DOHH2 (cell line): ENCODE results near the gene BPI.

ENCODE experiments used
- EZH2phosphoT487 ChIP-seq: fragments of 200-600 bp; sonication (generic); IDR thresholded peaks from 2 replicates; pipeline ENCODE4 v1.6.1; 2017; ENCODE audit warnings: borderline replicate concordance, mild to moderate bottlenecking, antibody characterized with exemption, low read length, moderate library complexity, mixed read lengths
- TF ChIP-seq, protein P1 (sequence below): fragments of 200-600 bp; sonication (generic); IDR thresholded peaks from one replicate; pipeline ENCODE4 v1.5.1; 2014; ENCODE audit warnings: antibody characterized with exemption, mild to moderate bottlenecking, low read depth, low read length; ENCODE audit not compliant: poor library complexity, severe bottlenecking

- TF ChIP-seq, protein P1, sequence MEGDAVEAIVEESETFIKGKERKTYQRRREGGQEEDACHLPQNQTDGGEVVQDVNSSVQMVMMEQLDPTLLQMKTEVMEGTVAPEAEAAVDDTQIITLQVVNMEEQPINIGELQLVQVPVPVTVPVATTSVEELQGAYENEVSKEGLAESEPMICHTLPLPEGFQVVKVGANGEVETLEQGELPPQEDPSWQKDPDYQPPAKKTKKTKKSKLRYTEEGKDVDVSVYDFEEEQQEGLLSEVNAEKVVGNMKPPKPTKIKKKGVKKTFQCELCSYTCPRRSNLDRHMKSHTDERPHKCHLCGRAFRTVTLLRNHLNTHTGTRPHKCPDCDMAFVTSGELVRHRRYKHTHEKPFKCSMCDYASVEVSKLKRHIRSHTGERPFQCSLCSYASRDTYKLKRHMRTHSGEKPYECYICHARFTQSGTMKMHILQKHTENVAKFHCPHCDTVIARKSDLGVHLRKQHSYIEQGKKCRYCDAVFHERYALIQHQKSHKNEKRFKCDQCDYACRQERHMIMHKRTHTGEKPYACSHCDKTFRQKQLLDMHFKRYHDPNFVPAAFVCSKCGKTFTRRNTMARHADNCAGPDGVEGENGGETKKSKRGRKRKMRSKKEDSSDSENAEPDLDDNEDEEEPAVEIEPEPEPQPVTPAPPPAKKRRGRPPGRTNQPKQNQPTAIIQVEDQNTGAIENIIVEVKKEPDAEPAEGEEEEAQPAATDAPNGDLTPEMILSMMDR: no peak
- TF ChIP-seq EZH2phosphoT487: no peak
Observed at GRCh38 chr20:38299963-38300362, 4.0 kb upstream of the BPI start.
